Esophagus muscularis mucosa (tissue), 4 donors: ENCODE data around the gene PCDH19. TPM values are rescaled to one million over a fixed set of nuclear protein-coding genes. Genes with fewer than 3 reads are reported as not detected.
"Not testable (repeated sequence)": the region's sequence is repeated elsewhere in the genome, so short reads cannot be mapped to it uniquely, and the experiment has no call there.

Experiments used
- DNase-seq: peaks from one replicate; pipeline ENCODE4 v3.0.0-alpha.2; 2017; ENCODE audit errors: extremely low spot score
- H3K27ac ChIP-seq, 4 donors: fragments of 200-600 bp; sonication (generic); replicated peaks in 1 of 4; 1 replicate in 3 of 4; 2 replicates in 1 of 4; pipeline ENCODE4 v1.5.1; 2016 to 2019; ENCODE audit warnings: mild to moderate bottlenecking in 1 of 4
- H3K27me3 ChIP-seq, 4 donors: fragments of 200-600 bp; sonication (generic); one replicate each; pipeline versions ENCODE4 v1.5.1 to v1.6.0; 2016 to 2019
- H3K36me3 ChIP-seq, 4 donors: fragments of 200-600 bp; sonication (generic); one replicate each; pipeline ENCODE4 v1.5.1; 2016 to 2019
- H3K4me1 ChIP-seq, 4 donors: fragments of 200-600 bp; sonication (generic); one replicate each; pipeline ENCODE4 v1.5.1; 2016 to 2019
- H3K4me3 ChIP-seq, 4 donors: fragments of 200-600 bp; sonication (generic); 1 replicate in 2 of 4; 2 replicates in 2 of 4; pipeline ENCODE4 v1.5.1; 2016 to 2019; ENCODE audit warnings: mild to moderate bottlenecking in 4 of 4, moderate library complexity in 1 of 4
- H3K9me3 ChIP-seq, 4 donors: fragments of 200-600 bp; sonication (generic); 1 replicate in 3 of 4; 2 replicates in 1 of 4; pipeline ENCODE4 v1.5.1; 2016 to 2019
- CTCF ChIP-seq, 3 experiments: fragments of 200-600 bp in 2 of 3; fragments of 450-650 bp in 1 of 3; sonication (generic) in 2 of 3; IDR thresholded peaks; one replicate each; pipeline ENCODE4 v1.5.1; 2017 to 2019; ENCODE audit warnings: antibody characterized with exemption in 3 of 3, mild to moderate bottlenecking in 2 of 3, moderate library complexity in 1 of 3
- EP300 ChIP-seq: sonication (generic); formaldehyde crosslinking; IDR thresholded peaks from one replicate; pipeline ENCODE4 v1.6.1; 2017; ENCODE audit warnings: antibody characterized with exemption
- POLR2A ChIP-seq: fragments of 450-650 bp; IDR thresholded peaks from one replicate; pipeline ENCODE4 v1.6.1; 2017; ENCODE audit warnings: antibody characterized with exemption, moderate library complexity, mild to moderate bottlenecking, low read depth
- POLR2AphosphoS5 ChIP-seq, 2 donors: sonication (generic); formaldehyde crosslinking; IDR thresholded peaks; one replicate each; pipeline ENCODE4 v1.6.1; 2017; ENCODE audit warnings: antibody characterized with exemption in 2 of 2
- WGBS: methylation state at CpG from one replicate; pipeline ENCODE4 v1.1.5; 2018; 5-methylcytosine and 5-hydroxymethylcytosine counted together
- intact Hi-C: fragments of 100-400 bp; cut with DNase I; formaldehyde crosslinking; loops from one replicate; pipeline ENCODE4 v1.15.1; 2023
- total RNA-seq, 4 donors: library from RNA; depleted of rRNA; stranded (reverse); fragments of >200 nt; gene quantifications; one replicate each; pipeline versions ENCODE4 v1.1.0 to v1.2.1, GENCODE V29; 2016

PCDH19 gene
- total RNA-seq, 4 donors from 2014 or later = 1.2 to 3.8 (median 2.2) TPM

- peaks cover 0 to 8% (median 0%) of the 10 kb centered on the region in 4 donors for H3K27me3 ChIP-seq
- intact Hi-C loops = no loop called here
- H3K27ac ChIP-seq = no peak overlapping the region
- H3K9me3 ChIP-seq = no peaks in the 10 kb centered on the region
- H3K36me3 ChIP-seq = no peaks in the 10 kb centered on the region
- no peak overlapping the region for H3K4me3 ChIP-seq
- no peak for DNase-seq
- peaks cover 0 to 10% (median 0%) of the 10 kb centered on the region in 4 donors for H3K4me1 ChIP-seq
- TF ChIP-seq POLR2AphosphoS5 (IDR thresholded peaks at IDR 0.05) = no peak
- TF ChIP-seq CTCF (IDR thresholded peaks at IDR 0.05) = no peak
- TF ChIP-seq POLR2A = no peak
- TF ChIP-seq EP300 = no peak
Observed at GRCh38 chrX:100445593-100445992, 35.5 kb upstream of the PCDH19 start.

- intact Hi-C loops, H3K36me3 ChIP-seq: not testable (repeated sequence)
- 78% methylated on average over 7 of the region's 7 CpGs for WGBS
Observed at GRCh38 chrX:100441321-100441720, 31.2 kb upstream of the PCDH19 start.

GRCh38 chrX:100440006-100440405 lies 29.9 kb upstream of the PCDH19 start:
- Histone ChIP-seq H3K4me3 (no peak overlapping the region), H3K36me3 (no peaks in the 10 kb centered on the region), H3K9me3 (no peaks in the 10 kb centered on the region), H3K27ac (no peak overlapping the region), H3K27me3 (peaks cover 0 to 4% (median 0%) of the 10 kb centered on the region in 4 donors), H3K4me1 (no peaks in the 10 kb centered on the region)
- intact Hi-C loops = no loop called here
- WGBS = 69% methylated on average over 2 of the region's 2 CpGs
- no peak for DNase-seq
- no peak for TF ChIP-seq CTCF (IDR thresholded peaks at IDR 0.05)
- TF ChIP-seq POLR2A = no peak
- TF ChIP-seq EP300 = no peak
- TF ChIP-seq POLR2AphosphoS5 (IDR thresholded peaks at IDR 0.05) = no peak

More at GRCh38 chrX:100441321-100441720, 31.2 kb upstream of the PCDH19 start:
- not testable (repeated sequence) for H3K27ac ChIP-seq, H3K4me1 ChIP-seq, DNase-seq, H3K9me3 ChIP-seq, H3K4me3 ChIP-seq, H3K27me3 ChIP-seq

GRCh38 chrX:100435726-100436125 lies 25.7 kb upstream of the PCDH19 start:
- intact Hi-C loops = no loop called here

GRCh38 chrX:100424012-100424411 lies 13.9 kb upstream of the PCDH19 start:
- Histone ChIP-seq H3K27me3 (no peaks in the 10 kb centered on the region), H3K27ac (no peak overlapping the region), H3K36me3 (no peaks in the 10 kb centered on the region), H3K4me3 (no peak overlapping the region), H3K9me3 (no peaks in the 10 kb centered on the region), H3K4me1 (no peaks in the 10 kb centered on the region)
- WGBS = 73% methylated on average over 4 of the region's 4 CpGs
- intact Hi-C loops = no loop called here
- TF ChIP-seq EP300 = no peak
- TF ChIP-seq POLR2AphosphoS5 (IDR thresholded peaks at IDR 0.05) = no peak
- no peak for TF ChIP-seq POLR2A
- no peak for TF ChIP-seq CTCF (IDR thresholded peaks at IDR 0.05)
- DNase-seq = no peak

More at GRCh38 chrX:100435726-100436125, 25.7 kb upstream of the PCDH19 start:
- no peak for TF ChIP-seq POLR2AphosphoS5 (IDR thresholded peaks at IDR 0.05)
- no peak for TF ChIP-seq EP300
- no peak for TF ChIP-seq POLR2A
- TF ChIP-seq CTCF (IDR thresholded peaks at IDR 0.05) = no peak
- Histone ChIP-seq H3K27me3 (no peaks in the 10 kb centered on the region), H3K4me3 (no peak overlapping the region), H3K27ac (no peak overlapping the region), H3K4me1 (no peaks in the 10 kb centered on the region), H3K36me3 (no peaks in the 10 kb centered on the region), H3K9me3 (no peaks in the 10 kb centered on the region)
- no peak for DNase-seq
